ENCODE results near the gene CSAD. TPM values are rescaled to one million over a fixed set of nuclear protein-coding genes. Genes with fewer than 3 reads are reported as not detected.
A peak's percentile ranks its signal among the peaks of the same experiment; 100 is the strongest.

The CSAD gene
- total RNA-seq, 1 donor from 2014 or later = 16.7 TPM

DNA sequence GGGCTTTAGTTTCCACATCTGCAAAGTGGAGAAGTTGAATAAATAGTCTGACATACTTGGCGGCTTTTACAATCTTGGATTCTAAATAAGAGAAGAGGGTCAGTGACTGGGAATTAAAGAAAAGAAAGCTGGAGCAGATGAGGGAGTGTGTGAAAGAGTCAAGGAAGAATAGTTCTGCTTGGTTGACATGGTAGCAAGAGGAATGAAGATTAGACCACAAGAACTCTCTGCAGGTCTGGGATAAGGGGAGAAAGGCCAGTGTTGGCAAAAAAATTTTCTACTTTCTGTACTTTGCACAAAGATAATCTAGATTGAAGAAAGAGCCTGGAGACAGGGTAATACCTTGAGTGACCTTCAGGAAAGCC, 20.4 kb upstream of the CSAD start:
- H3K9me3 ChIP-seq (ENCODE audit: control insufficient read depth in 3 of 3, low read length in 3 of 3) = no peaks in the 10 kb centered on the region
- H3K27ac ChIP-seq (ENCODE audit: low read depth, low read length) = no peak overlapping the region
- H3K27me3 ChIP-seq (ENCODE audit: control insufficient read depth in 3 of 3, insufficient read depth in 3 of 3, low read length in 3 of 3) = peaks cover 0 to 7% (median 7%) of the 10 kb centered on the region in 3 donors
- no peaks in the 10 kb centered on the region for H3K36me3 ChIP-seq (ENCODE audit: control insufficient read depth in 3 of 3, insufficient read depth in 3 of 3, low read length in 3 of 3)
- H3K4me3 ChIP-seq (ENCODE audit: low read length in 3 of 3) = no peak overlapping the region
- peaks cover 8 to 20% (median 12%) of the 10 kb centered on the region in 3 donors for H3K4me1 ChIP-seq (ENCODE audit: control insufficient read depth in 3 of 3, insufficient read depth in 3 of 3, low read length in 3 of 3)
- H3K9ac ChIP-seq (ENCODE audit: low read depth in 1 of 3, low read length in 3 of 3) = no peak overlapping the region

DNA sequence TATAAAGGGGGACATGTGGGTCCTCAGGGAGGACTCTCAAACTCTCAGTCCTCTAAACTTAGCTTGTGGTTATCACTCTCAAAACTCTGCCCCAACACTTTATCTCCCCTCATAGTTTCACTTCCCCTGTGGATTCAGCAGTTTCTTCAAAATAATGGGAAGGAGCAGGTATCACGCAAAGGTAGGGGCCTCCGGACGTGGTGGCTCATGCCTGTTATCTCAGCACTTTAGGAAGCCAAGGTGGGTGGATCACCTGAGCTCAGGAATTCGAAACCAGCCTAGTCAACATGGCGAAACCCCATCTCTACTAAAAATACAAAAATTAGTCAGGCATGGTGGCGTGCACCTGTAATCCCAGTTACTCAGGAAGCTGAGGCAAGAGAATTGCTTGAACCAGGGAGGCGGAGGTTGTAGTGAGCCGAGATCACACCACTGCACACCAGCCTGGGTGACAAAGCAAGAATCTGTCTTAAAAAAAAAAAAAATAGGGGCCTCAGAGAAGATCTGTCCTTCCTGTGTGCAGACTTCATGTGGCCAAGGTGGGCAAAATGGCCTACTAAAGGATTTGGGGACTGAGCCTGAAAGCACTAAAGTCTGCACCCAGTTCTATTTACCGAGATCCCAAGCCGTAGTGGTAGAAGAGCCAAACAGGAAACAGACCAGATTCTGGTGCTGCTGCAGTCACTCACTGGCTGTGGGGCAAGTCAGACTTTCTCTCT, 19.9 kb upstream of the CSAD start:
- H3K9me3 ChIP-seq (ENCODE audit: control insufficient read depth in 3 of 3, low read length in 3 of 3) = no peaks in the 10 kb centered on the region
- H3K9ac ChIP-seq (ENCODE audit: low read depth in 1 of 3, low read length in 3 of 3) = no peak overlapping the region
- no peak overlapping the region for H3K27ac ChIP-seq (ENCODE audit: low read depth, low read length)
- peaks cover 3 to 15% (median 12%) of the 10 kb centered on the region in 3 donors for H3K4me1 ChIP-seq (ENCODE audit: control insufficient read depth in 3 of 3, insufficient read depth in 3 of 3, low read length in 3 of 3)
- no peaks in the 10 kb centered on the region for H3K36me3 ChIP-seq (ENCODE audit: control insufficient read depth in 3 of 3, insufficient read depth in 3 of 3, low read length in 3 of 3)
- H3K27me3 ChIP-seq (ENCODE audit: control insufficient read depth in 3 of 3, insufficient read depth in 3 of 3, low read length in 3 of 3) = peaks cover under 1 to 9% (median 7%) of the 10 kb centered on the region in 3 donors
- no peak overlapping the region for H3K4me3 ChIP-seq (ENCODE audit: low read length in 3 of 3)

DNA sequence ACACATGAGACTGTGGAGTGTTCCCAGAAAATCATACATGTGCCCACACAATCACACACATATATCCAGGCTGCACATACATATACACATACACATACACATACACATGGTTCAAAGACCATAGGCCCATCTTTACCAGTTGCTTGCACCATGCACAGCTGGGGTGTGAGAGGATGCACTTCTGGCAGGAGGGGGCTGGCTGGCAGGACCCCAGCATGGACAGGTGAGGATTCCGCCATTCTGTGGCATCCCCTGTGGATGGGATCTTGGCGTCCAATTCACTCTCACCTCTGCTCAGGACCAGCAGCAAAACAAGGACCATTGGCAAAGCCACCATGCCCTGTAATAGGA, 19.4 kb upstream of the CSAD start:
- no peak overlapping the region for H3K4me3 ChIP-seq (ENCODE audit: low read length in 3 of 3)
- no peak overlapping the region for H3K9ac ChIP-seq (ENCODE audit: low read depth in 1 of 3, low read length in 3 of 3)
- peaks cover 2 to 10% (median 7%) of the 10 kb centered on the region in 3 donors for H3K27me3 ChIP-seq (ENCODE audit: control insufficient read depth in 3 of 3, insufficient read depth in 3 of 3, low read length in 3 of 3)
- H3K4me1 ChIP-seq (ENCODE audit: control insufficient read depth in 3 of 3, insufficient read depth in 3 of 3, low read length in 3 of 3) = peaks cover 3 to 13% (median 12%) of the 10 kb centered on the region in 3 donors
- no peak overlapping the region for H3K27ac ChIP-seq (ENCODE audit: low read depth, low read length)
- H3K9me3 ChIP-seq (ENCODE audit: control insufficient read depth in 3 of 3, low read length in 3 of 3) = no peaks in the 10 kb centered on the region
- H3K36me3 ChIP-seq (ENCODE audit: control insufficient read depth in 3 of 3, insufficient read depth in 3 of 3, low read length in 3 of 3) = no peaks in the 10 kb centered on the region

DNA sequence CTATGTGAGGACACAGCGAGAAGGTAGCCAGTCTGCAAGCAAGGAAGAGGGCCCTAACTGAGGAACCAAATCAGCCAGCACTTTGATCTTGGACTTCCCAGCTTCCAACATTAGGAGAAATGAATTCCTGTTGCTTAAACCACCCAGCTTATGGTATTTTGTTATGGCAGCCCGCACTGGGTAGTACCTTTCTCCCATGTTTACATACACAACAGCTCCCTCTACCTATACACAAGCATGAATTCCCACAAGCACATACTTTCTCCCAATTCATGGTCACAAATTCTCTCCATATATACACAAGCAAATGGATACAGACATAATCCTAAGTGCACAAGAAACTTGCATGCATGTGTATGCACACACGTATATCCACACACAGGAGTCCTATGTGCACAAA, 19.0 kb upstream of the CSAD start:
- no peaks in the 10 kb centered on the region for H3K9me3 ChIP-seq (ENCODE audit: control insufficient read depth in 3 of 3, low read length in 3 of 3)

DNA sequence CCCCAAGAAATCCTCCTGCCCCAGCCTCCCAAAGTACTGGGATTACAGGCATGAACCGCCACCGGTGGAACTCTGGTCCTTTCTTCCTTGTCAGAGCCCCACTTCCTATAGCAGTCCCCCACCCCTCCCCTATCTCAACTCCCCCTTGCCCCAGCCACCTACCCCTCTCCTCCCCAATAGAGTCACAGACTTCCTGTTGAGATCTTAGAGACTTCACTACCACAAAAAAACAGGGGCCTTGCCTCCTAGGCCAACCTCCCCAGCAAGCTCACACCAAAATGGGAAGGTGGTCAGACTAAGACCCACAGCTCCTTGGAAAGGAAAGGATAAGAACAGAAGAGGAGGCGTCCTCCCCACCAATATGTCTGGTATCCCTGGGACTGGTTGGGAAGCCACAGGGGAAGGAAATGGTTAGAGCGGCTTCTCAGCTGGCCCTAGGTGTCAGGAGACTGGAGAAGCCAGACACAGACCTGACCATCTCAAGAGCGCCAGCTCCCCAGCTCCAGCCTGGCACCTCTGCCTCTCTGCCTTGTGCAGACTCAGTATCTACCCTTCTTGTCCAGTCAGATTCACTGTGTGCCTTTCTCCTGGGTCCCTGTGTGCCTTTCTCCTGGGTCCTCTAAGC, 17.9 kb upstream of the CSAD start:
- Histone ChIP-seq H3K27me3 (ENCODE audit: control insufficient read depth in 3 of 3, insufficient read depth in 3 of 3, low read length in 3 of 3) (peaks cover 2 to 10% (median 7%) of the 10 kb centered on the region in 3 donors), H3K9ac (ENCODE audit: low read depth in 1 of 3, low read length in 3 of 3) (no peak overlapping the region), H3K9me3 (ENCODE audit: control insufficient read depth in 3 of 3, low read length in 3 of 3) (no peaks in the 10 kb centered on the region), H3K27ac (ENCODE audit: low read depth, low read length) (no peak overlapping the region), H3K4me1 (ENCODE audit: control insufficient read depth in 3 of 3, insufficient read depth in 3 of 3, low read length in 3 of 3) (peaks cover 3 to 13% (median 12%) of the 10 kb centered on the region in 3 donors), H3K36me3 (ENCODE audit: control insufficient read depth in 3 of 3, insufficient read depth in 3 of 3, low read length in 3 of 3) (no peaks in the 10 kb centered on the region), H3K4me3 (ENCODE audit: low read length in 3 of 3) (no peak overlapping the region)

More for the DNA sequence above, 19.0 kb upstream of the CSAD start:
- Histone ChIP-seq H3K4me3 (ENCODE audit: low read length in 3 of 3) (no peak overlapping the region), H3K9ac (ENCODE audit: low read depth in 1 of 3, low read length in 3 of 3) (no peak overlapping the region), H3K4me1 (ENCODE audit: control insufficient read depth in 3 of 3, insufficient read depth in 3 of 3, low read length in 3 of 3) (peaks cover 3 to 13% (median 12%) of the 10 kb centered on the region in 3 donors), H3K36me3 (ENCODE audit: control insufficient read depth in 3 of 3, insufficient read depth in 3 of 3, low read length in 3 of 3) (no peaks in the 10 kb centered on the region), H3K27ac (ENCODE audit: low read depth, low read length) (no peak overlapping the region), H3K27me3 (ENCODE audit: control insufficient read depth in 3 of 3, insufficient read depth in 3 of 3, low read length in 3 of 3) (peaks cover 2 to 10% (median 7%) of the 10 kb centered on the region in 3 donors)

DNA sequence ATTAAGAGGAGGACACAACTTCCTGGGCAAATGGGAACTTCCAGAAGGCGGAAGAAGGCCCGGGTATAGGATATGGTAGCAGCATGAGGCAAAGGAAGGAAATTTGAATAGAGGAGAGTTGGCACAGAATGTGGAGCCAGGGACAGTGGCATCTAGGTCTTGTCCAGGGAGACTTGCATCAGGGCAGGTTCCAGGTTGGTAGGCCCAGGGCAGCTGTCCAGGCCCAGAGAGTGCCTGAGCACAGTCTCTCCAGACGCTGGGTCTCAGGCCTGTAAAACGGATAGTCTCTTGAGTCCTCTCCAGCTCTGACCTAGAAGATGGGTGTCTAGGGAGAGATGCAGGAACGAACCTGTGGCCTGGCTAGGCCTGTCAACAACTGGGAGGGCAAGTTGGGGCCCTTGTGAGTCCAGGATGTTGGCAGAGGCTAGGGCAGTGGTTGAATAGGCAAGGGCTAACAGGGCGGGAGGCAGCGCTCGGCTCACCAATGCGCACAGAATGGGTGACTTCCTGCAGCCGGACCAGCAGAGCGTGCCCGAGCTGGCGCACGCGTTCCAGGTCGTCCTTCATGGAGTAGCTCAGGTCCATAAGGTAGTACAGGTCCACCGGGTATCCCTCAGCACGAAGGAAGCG, 16.4 kb upstream of the CSAD start:
- Histone ChIP-seq H3K36me3 (ENCODE audit: control insufficient read depth in 3 of 3, insufficient read depth in 3 of 3, low read length in 3 of 3) (peaks cover 3 to 5% (median 4%) of the 10 kb centered on the region in 3 donors), H3K27me3 (ENCODE audit: control insufficient read depth in 3 of 3, insufficient read depth in 3 of 3, low read length in 3 of 3) (peaks cover 2 to 10% (median 7%) of the 10 kb centered on the region in 3 donors), H3K9me3 (ENCODE audit: control insufficient read depth in 3 of 3, low read length in 3 of 3) (no peaks in the 10 kb centered on the region), H3K9ac (ENCODE audit: low read depth in 1 of 3, low read length in 3 of 3) (peak overlapping the region in 2 of 3 donors; percentile 43 to 60), H3K4me1 (ENCODE audit: control insufficient read depth in 3 of 3, insufficient read depth in 3 of 3, low read length in 3 of 3) (peaks cover 3 to 13% (median 12%) of the 10 kb centered on the region in 3 donors), H3K27ac (ENCODE audit: low read depth, low read length) (no peak overlapping the region), H3K4me3 (ENCODE audit: low read length in 3 of 3) (peak overlapping the region in 2 of 3 donors; percentile 40 to 45)

DNA sequence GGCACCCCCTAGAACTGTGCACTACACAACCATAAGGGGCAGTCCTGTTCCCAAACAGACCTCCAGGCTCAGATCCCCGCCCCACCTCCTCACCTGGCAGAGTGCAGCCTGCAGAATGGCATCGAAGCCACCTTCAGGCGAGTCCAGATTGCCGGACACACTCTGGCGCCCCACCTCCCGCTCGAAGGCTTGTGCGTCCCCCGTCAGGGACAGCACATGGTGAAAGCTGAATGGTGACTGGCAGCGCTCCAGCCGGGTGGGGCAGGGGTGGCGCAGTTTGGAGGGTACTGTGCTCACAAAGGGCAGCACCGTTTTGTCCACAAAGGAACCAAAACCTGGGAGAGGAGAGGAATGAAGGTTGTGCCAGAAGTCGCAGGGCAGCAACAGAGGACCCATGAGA, 15.8 kb upstream of the CSAD start:
- Histone ChIP-seq H3K36me3 (ENCODE audit: control insufficient read depth in 3 of 3, insufficient read depth in 3 of 3, low read length in 3 of 3) (peaks cover 4 to 10% (median 5%) of the 10 kb centered on the region in 3 donors), H3K4me3 (ENCODE audit: low read length in 3 of 3) (no peak overlapping the region), H3K4me1 (ENCODE audit: control insufficient read depth in 3 of 3, insufficient read depth in 3 of 3, low read length in 3 of 3) (peaks cover 3 to 13% (median 12%) of the 10 kb centered on the region in 3 donors), H3K27ac (ENCODE audit: low read depth, low read length) (no peak overlapping the region), H3K27me3 (ENCODE audit: control insufficient read depth in 3 of 3, insufficient read depth in 3 of 3, low read length in 3 of 3) (peaks cover 2 to 10% (median 7%) of the 10 kb centered on the region in 3 donors), H3K9me3 (ENCODE audit: control insufficient read depth in 3 of 3, low read length in 3 of 3) (no peaks in the 10 kb centered on the region), H3K9ac (ENCODE audit: low read depth in 1 of 3, low read length in 3 of 3) (no peak overlapping the region)

DNA sequence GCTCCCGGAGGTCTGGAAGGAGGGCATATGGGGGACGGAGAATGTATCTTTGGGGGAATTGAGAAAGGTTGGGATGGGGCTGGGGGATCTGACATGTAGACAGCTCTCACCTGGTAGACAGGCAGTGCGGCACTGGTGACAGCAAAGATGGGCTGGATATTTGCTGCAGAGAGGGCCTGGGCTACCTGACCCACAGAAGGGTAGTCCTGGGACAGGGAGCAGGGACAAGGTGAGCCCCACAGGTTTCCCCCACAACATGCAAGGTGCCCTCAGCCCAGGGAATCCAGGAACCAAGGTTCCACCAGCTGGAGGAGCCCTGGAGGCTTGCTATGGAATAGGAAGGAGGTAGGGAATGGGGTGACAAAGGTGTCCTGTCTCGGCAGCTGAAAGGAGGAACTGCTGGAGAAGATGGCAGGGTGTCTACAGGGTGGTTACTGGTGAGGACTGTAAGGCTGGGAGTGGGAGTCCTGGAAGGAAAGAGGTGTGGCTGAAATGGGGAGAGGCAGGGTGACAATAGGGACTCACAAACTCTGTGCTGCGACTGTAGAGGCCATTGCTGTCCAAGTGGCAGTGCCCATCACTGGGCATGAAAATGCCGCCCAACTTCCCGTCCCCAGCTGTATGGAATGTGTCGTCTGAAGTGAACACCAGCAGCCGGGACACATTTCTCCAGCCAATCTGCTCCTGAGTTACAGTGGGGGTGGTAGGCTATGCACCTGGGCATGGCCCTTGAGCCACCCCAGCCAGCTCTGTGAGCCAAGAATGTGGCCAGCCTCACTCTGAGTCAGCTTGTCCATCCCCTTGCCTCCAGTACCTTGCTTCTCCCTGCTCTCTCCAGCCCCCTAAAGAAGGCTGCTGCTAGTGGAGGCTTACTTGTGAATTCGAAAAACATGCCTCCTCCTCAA, 15.0 kb upstream of the CSAD start:
- peaks cover 0 to 13% (median 12%) of the 10 kb centered on the region in 3 donors for H3K4me1 ChIP-seq (ENCODE audit: control insufficient read depth in 3 of 3, insufficient read depth in 3 of 3, low read length in 3 of 3)
- H3K4me3 ChIP-seq (ENCODE audit: low read length in 3 of 3) = no peak overlapping the region
- H3K27me3 ChIP-seq (ENCODE audit: control insufficient read depth in 3 of 3, insufficient read depth in 3 of 3, low read length in 3 of 3) = peaks cover 2 to 10% (median 7%) of the 10 kb centered on the region in 3 donors
- no peak overlapping the region for H3K27ac ChIP-seq (ENCODE audit: low read depth, low read length)
- H3K36me3 ChIP-seq (ENCODE audit: control insufficient read depth in 3 of 3, insufficient read depth in 3 of 3, low read length in 3 of 3) = peaks cover 5 to 12% (median 6%) of the 10 kb centered on the region in 3 donors
- H3K9me3 ChIP-seq (ENCODE audit: control insufficient read depth in 3 of 3, low read length in 3 of 3) = no peaks in the 10 kb centered on the region
- H3K9ac ChIP-seq (ENCODE audit: low read depth in 1 of 3, low read length in 3 of 3) = peak overlapping the region in 1 of 3 donors; percentile 16

DNA sequence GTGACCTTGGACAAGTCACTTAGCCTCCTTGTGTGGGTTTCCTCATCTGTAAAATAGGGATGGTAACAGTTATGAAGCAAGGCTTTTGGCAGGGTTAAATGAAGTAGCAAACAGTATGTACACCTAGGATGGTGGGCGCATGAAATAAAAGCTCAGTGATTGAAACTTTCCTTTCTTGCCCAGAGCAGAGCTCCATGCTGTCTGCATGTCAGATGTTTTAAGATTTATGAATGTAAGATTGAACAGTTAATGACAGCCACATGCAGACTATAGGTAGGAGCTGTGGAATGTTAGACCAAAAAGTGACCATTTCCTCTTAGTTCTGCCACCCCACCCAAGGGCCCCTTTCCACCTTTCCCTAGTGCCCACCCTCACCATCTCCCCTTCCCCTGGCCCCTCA, 14.2 kb upstream of the CSAD start:
- Histone ChIP-seq H3K4me1 (ENCODE audit: control insufficient read depth in 3 of 3, insufficient read depth in 3 of 3, low read length in 3 of 3) (peaks cover 0 to 14% (median 13%) of the 10 kb centered on the region in 3 donors), H3K4me3 (ENCODE audit: low read length in 3 of 3) (no peak overlapping the region), H3K27me3 (ENCODE audit: control insufficient read depth in 3 of 3, insufficient read depth in 3 of 3, low read length in 3 of 3) (peaks cover 2 to 10% (median 7%) of the 10 kb centered on the region in 3 donors), H3K9ac (ENCODE audit: low read depth in 1 of 3, low read length in 3 of 3) (no peak overlapping the region), H3K36me3 (ENCODE audit: control insufficient read depth in 3 of 3, insufficient read depth in 3 of 3, low read length in 3 of 3) (peaks cover 5 to 12% (median 6%) of the 10 kb centered on the region in 3 donors), H3K9me3 (ENCODE audit: control insufficient read depth in 3 of 3, low read length in 3 of 3) (no peaks in the 10 kb centered on the region), H3K27ac (ENCODE audit: low read depth, low read length) (no peak overlapping the region)
